HL-60/S4 (cell line): Measurements from ENCODE around the gene VPS13C.

Source experiments
- in situ Hi-C: fragments of 300-500 bp; cut with MboI; formaldehyde crosslinking; loops from 2 replicates; pipeline ENCODE4 v1.14.3; 2022; ENCODE audit warnings: low sequenced_read_pairs

The VPS13C gene

GRCh38 chr15:61946778-61947177 lies 113.5 kb downstream of the VPS13C start:
- in situ Hi-C loops, result no loop called here

- in situ Hi-C loops, result no loop called here
Observed at GRCh38 chr15:61943992-61944391, 116.3 kb downstream of the VPS13C start.

- in situ Hi-C loops, result no loop called here
Observed at GRCh38 chr15:61938249-61938648, 122.0 kb downstream of the VPS13C start.

- in situ Hi-C loops, result no loop called here
Observed at GRCh38 chr15:61936528-61937195, 123.6 kb downstream of the VPS13C start.

- in situ Hi-C loops, result no loop called here
Observed at GRCh38 chr15:61935493-61935892, 124.8 kb downstream of the VPS13C start.

GRCh38 chr15:61929452-61929851 lies 130.8 kb downstream of the VPS13C start:
- in situ Hi-C loops, result no loop called here

GRCh38 chr15:61923173-61923572 lies 137.1 kb downstream of the VPS13C start:
- in situ Hi-C loops, result no loop called here

- in situ Hi-C loops, result no loop called here
Observed at GRCh38 chr15:61921093-61921492, 139.2 kb downstream of the VPS13C start.

GRCh38 chr15:61917457-61917856 lies 142.8 kb downstream of the VPS13C start:
- in situ Hi-C loops, result no loop called here

- in situ Hi-C loops, result no loop called here
Observed at GRCh38 chr15:61916104-61916503, 144.1 kb downstream of the VPS13C start.

GRCh38 chr15:61915640-61916039 lies 144.6 kb downstream of the VPS13C start:
- in situ Hi-C loops, result no loop called here

- in situ Hi-C loops, result no loop called here
Observed at GRCh38 chr15:61910839-61911369, 149.3 kb downstream of the VPS13C start.

- in situ Hi-C loops, result no loop called here
Observed at GRCh38 chr15:61908241-61908640, 152.0 kb downstream of the VPS13C start.

- in situ Hi-C loops, result no loop called here
Observed at GRCh38 chr15:61907753-61908086, 152.5 kb downstream of the VPS13C start.

- in situ Hi-C loops, result no loop called here
Observed at GRCh38 chr15:61906961-61907752, 153.1 kb downstream of the VPS13C start.

GRCh38 chr15:61893146-61893545 lies 167.1 kb downstream of the VPS13C start:
- in situ Hi-C loops, result loop anchor here (25.0 kb wide), 1 partner anchor 169 kb away; the partner anchor contains the start of genes C2CD4A and VPS13C

GRCh38 chr15:61892140-61892539 lies 168.1 kb downstream of the VPS13C start:
- in situ Hi-C loops, result loop anchor here (25.0 kb wide), 1 partner anchor 170 kb away; the partner anchor contains the start of genes C2CD4A and VPS13C

GRCh38 chr15:61890106-61890505 lies 170.1 kb downstream of the VPS13C start:
- in situ Hi-C loops, result loop anchor here (25.0 kb wide), 1 partner anchor 172 kb away; the partner anchor contains the start of genes C2CD4A and VPS13C

GRCh38 chr15:61889706-61890105 lies 170.5 kb downstream of the VPS13C start:
- in situ Hi-C loops, result loop anchor here (25.0 kb wide), 1 partner anchor 173 kb away; the partner anchor contains the start of genes C2CD4A and VPS13C

GRCh38 chr15:61888074-61888780 lies 172.0 kb downstream of the VPS13C start:
- in situ Hi-C loops, result loop anchor here (25.0 kb wide), 1 partner anchor 174 kb away; the partner anchor contains the start of genes C2CD4A and VPS13C

GRCh38 chr15:61880084-61880483 lies 180.2 kb downstream of the VPS13C start:
- in situ Hi-C loops, result loop anchor here (25.0 kb wide), 1 partner anchor 182 kb away; the partner anchor contains the start of genes C2CD4A and VPS13C
